Vagina (tissue), 2 donors: ENCODE results near the gene VAMP2.

ENCODE experiments used
- POLR2A ChIP-seq, 2 donors: fragments of 450-650 bp; IDR thresholded peaks; one replicate each; pipeline ENCODE4 v1.6.1; 2017; ENCODE audit warnings: antibody characterized with exemption in 2 of 2, mild to moderate bottlenecking in 2 of 2, moderate library complexity in 2 of 2
- POLR2AphosphoS5 ChIP-seq, 2 donors: sonication (generic); formaldehyde crosslinking; IDR thresholded peaks; one replicate each; pipeline ENCODE4 v1.9.0; 2017; ENCODE audit warnings: antibody characterized with exemption in 2 of 2, mild to moderate bottlenecking in 2 of 2, low read depth in 1 of 2; ENCODE audit not compliant: insufficient read depth in 1 of 2
- TF ChIP-seq, protein P1 (sequence below), 3 experiments: fragments of 450-650 bp in 2 of 3; fragments of 200-600 bp in 1 of 3; sonication (generic) in 1 of 3; IDR thresholded peaks; one replicate each; pipeline ENCODE4 v1.5.1; 2017 to 2019; ENCODE audit warnings: antibody characterized with exemption in 3 of 3, mild to moderate bottlenecking in 2 of 3, moderate library complexity in 2 of 3

DNA sequence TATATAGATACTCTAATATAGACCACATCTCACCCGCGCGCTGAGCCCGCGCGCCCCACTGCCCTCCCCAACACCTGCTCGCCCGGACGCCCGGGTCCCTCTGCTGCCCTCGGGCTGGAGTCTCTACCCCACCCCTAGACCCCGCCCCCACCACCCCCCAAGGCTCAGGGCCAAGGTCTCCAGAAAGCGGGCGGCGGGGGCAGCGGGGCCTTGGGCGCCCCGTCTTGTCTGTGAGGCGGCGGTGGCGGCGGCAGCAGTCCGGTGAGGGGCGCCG lies 41.4 kb downstream of the VAMP2 start:
- TF ChIP-seq, protein P1, sequence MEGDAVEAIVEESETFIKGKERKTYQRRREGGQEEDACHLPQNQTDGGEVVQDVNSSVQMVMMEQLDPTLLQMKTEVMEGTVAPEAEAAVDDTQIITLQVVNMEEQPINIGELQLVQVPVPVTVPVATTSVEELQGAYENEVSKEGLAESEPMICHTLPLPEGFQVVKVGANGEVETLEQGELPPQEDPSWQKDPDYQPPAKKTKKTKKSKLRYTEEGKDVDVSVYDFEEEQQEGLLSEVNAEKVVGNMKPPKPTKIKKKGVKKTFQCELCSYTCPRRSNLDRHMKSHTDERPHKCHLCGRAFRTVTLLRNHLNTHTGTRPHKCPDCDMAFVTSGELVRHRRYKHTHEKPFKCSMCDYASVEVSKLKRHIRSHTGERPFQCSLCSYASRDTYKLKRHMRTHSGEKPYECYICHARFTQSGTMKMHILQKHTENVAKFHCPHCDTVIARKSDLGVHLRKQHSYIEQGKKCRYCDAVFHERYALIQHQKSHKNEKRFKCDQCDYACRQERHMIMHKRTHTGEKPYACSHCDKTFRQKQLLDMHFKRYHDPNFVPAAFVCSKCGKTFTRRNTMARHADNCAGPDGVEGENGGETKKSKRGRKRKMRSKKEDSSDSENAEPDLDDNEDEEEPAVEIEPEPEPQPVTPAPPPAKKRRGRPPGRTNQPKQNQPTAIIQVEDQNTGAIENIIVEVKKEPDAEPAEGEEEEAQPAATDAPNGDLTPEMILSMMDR (IDR thresholded peaks at IDR 0.05) = no peak
- TF ChIP-seq POLR2AphosphoS5 (IDR thresholded peaks at IDR 0.05; ENCODE audit: insufficient read depth in 1 of 2, low read depth in 1 of 2) = no peak
- no peak for TF ChIP-seq POLR2A (IDR thresholded peaks at IDR 0.05)
